Esophagus muscularis mucosa (tissue), 3 donors: Measurements from ENCODE around the gene PAXX.

ENCODE experiments used
- POLR2A ChIP-seq: fragments of 450-650 bp; IDR thresholded peaks from one replicate; pipeline ENCODE4 v1.6.1; 2017; ENCODE audit warnings: antibody characterized with exemption, moderate library complexity, mild to moderate bottlenecking, low read depth
- POLR2AphosphoS5 ChIP-seq, 2 donors: sonication (generic); formaldehyde crosslinking; IDR thresholded peaks; one replicate each; pipeline ENCODE4 v1.6.1; 2017; ENCODE audit warnings: antibody characterized with exemption in 2 of 2
- TF ChIP-seq, protein P1 (sequence below), 3 experiments: fragments of 200-600 bp in 2 of 3; fragments of 450-650 bp in 1 of 3; sonication (generic) in 2 of 3; IDR thresholded peaks; one replicate each; pipeline ENCODE4 v1.5.1; 2017 to 2019; ENCODE audit warnings: antibody characterized with exemption in 3 of 3, mild to moderate bottlenecking in 2 of 3, moderate library complexity in 1 of 3

DNA sequence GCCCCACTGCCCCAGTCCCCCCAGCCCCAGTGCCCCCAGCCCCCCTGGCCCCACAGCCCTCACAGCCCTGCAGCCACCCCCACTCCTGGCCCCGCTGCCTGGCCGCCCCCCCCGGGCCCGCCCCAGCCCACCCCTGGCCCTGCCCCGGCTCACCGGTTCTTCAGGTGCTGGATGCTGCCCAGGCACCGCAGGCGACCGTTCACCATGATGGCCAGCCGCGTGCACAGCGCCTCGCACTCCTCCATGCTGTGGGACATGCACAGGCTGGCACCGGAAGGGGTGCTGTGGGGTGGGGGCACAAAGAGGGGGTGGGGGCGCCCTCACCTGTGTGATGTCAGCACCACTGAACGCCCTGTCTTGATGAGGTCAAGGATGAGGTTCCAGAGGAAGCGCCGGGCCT is 17.0 kb downstream of the PAXX start:
- TF ChIP-seq, protein P1, sequence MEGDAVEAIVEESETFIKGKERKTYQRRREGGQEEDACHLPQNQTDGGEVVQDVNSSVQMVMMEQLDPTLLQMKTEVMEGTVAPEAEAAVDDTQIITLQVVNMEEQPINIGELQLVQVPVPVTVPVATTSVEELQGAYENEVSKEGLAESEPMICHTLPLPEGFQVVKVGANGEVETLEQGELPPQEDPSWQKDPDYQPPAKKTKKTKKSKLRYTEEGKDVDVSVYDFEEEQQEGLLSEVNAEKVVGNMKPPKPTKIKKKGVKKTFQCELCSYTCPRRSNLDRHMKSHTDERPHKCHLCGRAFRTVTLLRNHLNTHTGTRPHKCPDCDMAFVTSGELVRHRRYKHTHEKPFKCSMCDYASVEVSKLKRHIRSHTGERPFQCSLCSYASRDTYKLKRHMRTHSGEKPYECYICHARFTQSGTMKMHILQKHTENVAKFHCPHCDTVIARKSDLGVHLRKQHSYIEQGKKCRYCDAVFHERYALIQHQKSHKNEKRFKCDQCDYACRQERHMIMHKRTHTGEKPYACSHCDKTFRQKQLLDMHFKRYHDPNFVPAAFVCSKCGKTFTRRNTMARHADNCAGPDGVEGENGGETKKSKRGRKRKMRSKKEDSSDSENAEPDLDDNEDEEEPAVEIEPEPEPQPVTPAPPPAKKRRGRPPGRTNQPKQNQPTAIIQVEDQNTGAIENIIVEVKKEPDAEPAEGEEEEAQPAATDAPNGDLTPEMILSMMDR (IDR thresholded peaks at IDR 0.05), result no peak
- no peak for TF ChIP-seq POLR2AphosphoS5 (IDR thresholded peaks at IDR 0.05)
- TF ChIP-seq POLR2A, result no peak
